HG03095 (cell line): Measurements from ENCODE around the gene DDR2.
"Not testable (repeated sequence)": the region's sequence is repeated elsewhere in the genome, so short reads cannot be mapped to it uniquely, and the experiment has no call there.

Source experiments
- ATAC-seq: cut with Tn5 transposase; IDR thresholded peaks from one replicate; pipeline ENCODE4 v1.9.1; 2021; ENCODE audit warnings: moderate library complexity; ENCODE audit not compliant: unreplicated experiment

The DDR2 gene

GRCh38 chr1:162632217-162632666 lies at the start of gene DDR2:
DDR2 (plus strand) TSS chr1:162632464; CDS start chr1:162719064, 86,600 bp downstream.
- ATAC-seq = no peak

- ATAC-seq = not testable (repeated sequence)
Measured at GRCh38 chr1:162582901-162583300, 49.4 kb upstream of the DDR2 start.

- ATAC-seq = not testable (repeated sequence)
Measured at GRCh38 chr1:162585101-162585500, 47.2 kb upstream of the DDR2 start.

- ATAC-seq = no peak
Measured at GRCh38 chr1:162587347-162587746, 44.9 kb upstream of the DDR2 start.

- ATAC-seq = no peak
Measured at GRCh38 chr1:162587761-162588260, 44.5 kb upstream of the DDR2 start.

GRCh38 chr1:162590101-162590500 lies 42.2 kb upstream of the DDR2 start:
- no peak for ATAC-seq

- no peak for ATAC-seq
Measured at GRCh38 chr1:162590686-162591085, 41.6 kb upstream of the DDR2 start.

- no peak for ATAC-seq
Measured at GRCh38 chr1:162596514-162597170, 35.6 kb upstream of the DDR2 start.

- no peak for ATAC-seq
Measured at GRCh38 chr1:162599451-162599850, 32.8 kb upstream of the DDR2 start.

- not testable (repeated sequence) for ATAC-seq
Measured at GRCh38 chr1:162603117-162603516, 29.1 kb upstream of the DDR2 start.

- ATAC-seq = no peak
Measured at GRCh38 chr1:162605225-162605927, 26.9 kb upstream of the DDR2 start.

GRCh38 chr1:162609306-162609705 lies 23.0 kb upstream of the DDR2 start:
- ATAC-seq = no peak

GRCh38 chr1:162612606-162613400 lies 19.5 kb upstream of the DDR2 start:
- no peak for ATAC-seq

- ATAC-seq = no peak
Measured at GRCh38 chr1:162616848-162617247, 15.4 kb upstream of the DDR2 start.

- ATAC-seq = no peak
Measured at GRCh38 chr1:162617513-162617912, 14.8 kb upstream of the DDR2 start.

- ATAC-seq = no peak
Measured at GRCh38 chr1:162619076-162619475, 13.2 kb upstream of the DDR2 start.

- ATAC-seq = no peak
Measured at GRCh38 chr1:162621256-162621655, 11.0 kb upstream of the DDR2 start.

- ATAC-seq = no peak
Measured at GRCh38 chr1:162625679-162626078, 6.6 kb upstream of the DDR2 start.

GRCh38 chr1:162626094-162626493 lies 6.2 kb upstream of the DDR2 start:
- no peak for ATAC-seq

- no peak for ATAC-seq
Measured at GRCh38 chr1:162626761-162627160, 5.5 kb upstream of the DDR2 start.

GRCh38 chr1:162627662-162628296 lies 4.5 kb upstream of the DDR2 start:
- no peak for ATAC-seq
